ENCODE measurements around the gene TIMM44. TPM values are rescaled to one million over a fixed set of nuclear protein-coding genes. Genes with fewer than 3 reads are reported as not detected.

The TIMM44 gene
- total and polyA plus RNA-seq, 2 donors (not counting 3 experiments of a cell fraction or from before 2014, with no cell fraction given): 61.5 to 64.3 TPM

GRCh38 chr19:7901337-7901736, 42.1 kb downstream of the TIMM44 start:
- no peak overlapping the region for H3K9ac ChIP-seq (replicated peaks; ENCODE audit: extremely low read depth, insufficient read depth, low read length)
- peaks cover 23% of the 10 kb centered on the region for H3K79me2 ChIP-seq (ENCODE audit: control insufficient read depth, insufficient read depth, low read length)
- FAIRE-seq: no peak
- no peak overlapping the region for H2AFZ ChIP-seq (ENCODE audit: low read depth, low read length)
- no peak overlapping the region for H3K27ac ChIP-seq (ENCODE audit: insufficient read depth, low read depth, low read length)
- H3K9me3 ChIP-seq (replicated peaks; ENCODE audit: control insufficient read depth, insufficient read depth, low read length): no peaks in the 10 kb centered on the region
- H3K4me2 ChIP-seq (ENCODE audit: insufficient read depth, low read length): no peak overlapping the region
- no peak for DNase-seq (ENCODE audit: low read depth, low spot score)
- BruUV-seq (replicated peaks): no TSS peak
- POLR2A ChIA-PET: interaction anchor here (0.7 kb wide), 1 partner anchor 343 kb away, joined by 3 read pairs; no protein-coding TSS in a partner anchor
- no peak overlapping the region for H3K4me3 ChIP-seq (replicated peaks in 1 of 3; ENCODE audit: insufficient read depth in 1 of 3, low read depth in 1 of 3, low read length in 3 of 3)
- H3K36me3 ChIP-seq (ENCODE audit: control insufficient read depth in 2 of 2, extremely low read depth in 1 of 2, insufficient read depth in 2 of 2, low read length in 2 of 2): no peaks in the 10 kb centered on the region
- TF ChIP-seq FOS (IDR thresholded peaks at IDR 0.05; ENCODE audit: borderline replicate concordance, insufficient read depth, low read length) (no peak), EZH2 (IDR thresholded peaks at IDR 0.05; ENCODE audit: borderline replicate concordance, low read depth, low read length, severe bottlenecking) (no peak), MYC (IDR thresholded peaks at IDR 0.05; ENCODE audit: low read depth, low read length) (no peak), POLR2AphosphoS5 (IDR thresholded peaks at IDR 0.05; ENCODE audit: insufficient read depth, low read depth, low read length) (no peak), MAX (IDR thresholded peaks at IDR 0.05; ENCODE audit: insufficient read depth, insufficient read length) (no peak), POLR2A (IDR thresholded peaks at IDR 0.05; ENCODE audit: low read depth, low read length) (no peak), GATA2 (IDR thresholded peaks at IDR 0.05; ENCODE audit: insufficient read depth, insufficient read length, low read depth, low read length) (no peak), CTCF (IDR thresholded peaks at IDR 0.05; ENCODE audit: extremely low read depth in 1 of 2, insufficient read depth in 1 of 2, low read depth in 1 of 2, low read length in 2 of 2) (no peak), JUN (IDR thresholded peaks at IDR 0.05; ENCODE audit: borderline replicate concordance, insufficient read depth, insufficient read length, low read depth) (no peak)
- H3K9me1 ChIP-seq (replicated peaks; ENCODE audit: control insufficient read depth, extremely low read depth, insufficient read depth, low read length): no peaks in the 10 kb centered on the region
- peaks cover 16% of the 10 kb centered on the region for H3K4me1 ChIP-seq (ENCODE audit: control insufficient read depth, extremely low read depth, insufficient read depth, low read length)
- intact Hi-C loops (cut with micrococcal nuclease) (no loop called here), dilution Hi-C loops (cut with MboI; ENCODE audit: extremely low pct_ligation_motif_present, low sequenced_read_pairs) (no loop called here)
- H3K27me3 ChIP-seq (ENCODE audit: control insufficient read depth in 2 of 2, insufficient read depth in 2 of 2, low read length in 2 of 2): no peaks in the 10 kb centered on the region
- H4K20me1 ChIP-seq (replicated peaks; ENCODE audit: control insufficient read depth, extremely low read depth, insufficient read depth, low read length): no peaks in the 10 kb centered on the region
- CTCF ChIA-PET: interaction anchor here (1.0 to 2.6 kb wide), 2 partner anchors 32 to 42 kb away, joined by 4 to 14 read pairs; partner anchors contain the start of gene TIMM44
